ENCODE data around the gene PLCB4.

- no peak for TF ChIP-seq POLR2A (IDR thresholded peaks at IDR 0.05)
- no peak for TF ChIP-seq CTCF (IDR thresholded peaks at IDR 0.05 in 4 of 5, conservative IDR thresholded peaks at IDR 0.05 in 1 of 5)
These were observed 17.4 kb upstream of the PLCB4 start for GRCh38 chr20:9051508-9051907.

Data from gastrocnemius medialis (tissue), 4 donors.